MM.1S (cell line): ENCODE results near the gene CEP290.

Experiments used
- EZH2 ChIP-seq: fragments of 300-600 bp; sonication (generic); optimal IDR thresholded peaks from 2 replicates; pipeline ENCODE3; 2017; ENCODE audit warnings: low read depth, mild to moderate bottlenecking, antibody characterized with exemption, low read length, mixed read lengths
- EZH2phosphoT487 ChIP-seq: fragments of 300-600 bp; sonication (generic); IDR thresholded peaks from 2 replicates; pipeline ENCODE4 v1.6.1; 2018; ENCODE audit warnings: antibody characterized with exemption, low read length
- TF ChIP-seq, protein P1 (sequence below): fragments of 300-600 bp; sonication (generic); IDR thresholded peaks from 2 replicates; pipeline ENCODE4 v1.5.1; 2016; ENCODE audit warnings: antibody characterized with exemption, low read length, mixed read lengths

DNA sequence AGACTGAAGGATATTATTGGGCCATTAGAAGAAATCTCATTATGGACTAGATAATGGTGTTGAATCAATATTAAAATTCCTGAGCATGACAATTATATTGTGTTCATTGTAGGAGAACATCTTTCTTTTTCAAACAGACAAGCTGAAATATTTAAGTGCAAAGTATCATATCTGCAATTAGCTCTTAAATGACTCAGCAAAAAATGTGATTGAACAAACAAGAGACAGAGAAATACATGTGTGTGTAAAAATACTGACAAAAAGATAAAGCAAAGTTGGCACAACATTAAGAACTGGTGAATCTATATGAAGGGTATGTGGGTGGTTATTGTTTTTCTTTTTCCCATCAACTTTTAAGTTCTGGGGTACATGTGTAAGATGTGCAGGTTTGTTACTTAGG, 9.5 kb downstream of the CEP290 start:
- TF ChIP-seq, protein P1, sequence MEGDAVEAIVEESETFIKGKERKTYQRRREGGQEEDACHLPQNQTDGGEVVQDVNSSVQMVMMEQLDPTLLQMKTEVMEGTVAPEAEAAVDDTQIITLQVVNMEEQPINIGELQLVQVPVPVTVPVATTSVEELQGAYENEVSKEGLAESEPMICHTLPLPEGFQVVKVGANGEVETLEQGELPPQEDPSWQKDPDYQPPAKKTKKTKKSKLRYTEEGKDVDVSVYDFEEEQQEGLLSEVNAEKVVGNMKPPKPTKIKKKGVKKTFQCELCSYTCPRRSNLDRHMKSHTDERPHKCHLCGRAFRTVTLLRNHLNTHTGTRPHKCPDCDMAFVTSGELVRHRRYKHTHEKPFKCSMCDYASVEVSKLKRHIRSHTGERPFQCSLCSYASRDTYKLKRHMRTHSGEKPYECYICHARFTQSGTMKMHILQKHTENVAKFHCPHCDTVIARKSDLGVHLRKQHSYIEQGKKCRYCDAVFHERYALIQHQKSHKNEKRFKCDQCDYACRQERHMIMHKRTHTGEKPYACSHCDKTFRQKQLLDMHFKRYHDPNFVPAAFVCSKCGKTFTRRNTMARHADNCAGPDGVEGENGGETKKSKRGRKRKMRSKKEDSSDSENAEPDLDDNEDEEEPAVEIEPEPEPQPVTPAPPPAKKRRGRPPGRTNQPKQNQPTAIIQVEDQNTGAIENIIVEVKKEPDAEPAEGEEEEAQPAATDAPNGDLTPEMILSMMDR: no peak
- no peak for TF ChIP-seq EZH2
- no peak for TF ChIP-seq EZH2phosphoT487
